ENCODE data around the gene VASP. TPM values are rescaled to one million over a fixed set of nuclear protein-coding genes. Genes with fewer than 3 reads are reported as not detected.

Gene VASP
- total RNA-seq, 1 experiment from 2014 or later: 144 TPM

- TF ChIP-seq HMGXB4 (CRISPR knock-in tag; IDR thresholded peaks at IDR 0.05): no peak
- peak; percentile 37; the same call in 1 of the 2 replicates for TF ChIP-seq FOXK1 (CRISPR knock-in tag; IDR thresholded peaks at IDR 0.05)
- TF ChIP-seq, protein P1, sequence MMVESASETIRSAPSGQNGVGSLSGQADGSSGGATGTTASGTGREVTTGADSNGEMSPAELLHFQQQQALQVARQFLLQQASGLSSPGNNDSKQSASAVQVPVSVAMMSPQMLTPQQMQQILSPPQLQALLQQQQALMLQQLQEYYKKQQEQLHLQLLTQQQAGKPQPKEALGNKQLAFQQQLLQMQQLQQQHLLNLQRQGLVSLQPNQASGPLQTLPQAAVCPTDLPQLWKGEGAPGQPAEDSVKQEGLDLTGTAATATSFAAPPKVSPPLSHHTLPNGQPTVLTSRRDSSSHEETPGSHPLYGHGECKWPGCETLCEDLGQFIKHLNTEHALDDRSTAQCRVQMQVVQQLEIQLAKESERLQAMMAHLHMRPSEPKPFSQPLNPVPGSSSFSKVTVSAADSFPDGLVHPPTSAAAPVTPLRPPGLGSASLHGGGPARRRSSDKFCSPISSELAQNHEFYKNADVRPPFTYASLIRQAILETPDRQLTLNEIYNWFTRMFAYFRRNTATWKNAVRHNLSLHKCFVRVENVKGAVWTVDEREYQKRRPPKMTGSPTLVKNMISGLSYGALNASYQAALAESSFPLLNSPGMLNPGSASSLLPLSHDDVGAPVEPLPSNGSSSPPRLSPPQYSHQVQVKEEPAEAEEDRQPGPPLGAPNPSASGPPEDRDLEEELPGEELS (CRISPR knock-in tag; IDR thresholded peaks at IDR 0.05): peak; percentile 48; the same call in 1 of the 2 replicates
- TF ChIP-seq CREM (CRISPR knock-in tag; IDR thresholded peaks at IDR 0.05): 0 out of 2 replicates have a peak, but pooled peaks have one; percentile 35
- TF ChIP-seq ZNF121 (CRISPR knock-in tag; IDR thresholded peaks at IDR 0.05): peak; percentile 66; the same call in 1 of the 2 replicates
- TF ChIP-seq ZNF281 (CRISPR knock-in tag; IDR thresholded peaks at IDR 0.05): peak; percentile 97
- TF ChIP-seq SP1 (CRISPR knock-in tag; conservative IDR thresholded peaks at IDR 0.05): peak; percentile 81
- TF ChIP-seq ATF6 (CRISPR knock-in tag; IDR thresholded peaks at IDR 0.05): no peak
- TF ChIP-seq ZNF423 (CRISPR knock-in tag; IDR thresholded peaks at IDR 0.05): no peak
These were observed 14.4 kb upstream of the VASP start (continued) for GRCh38 chr19:45492627-45493470.

DNA sequence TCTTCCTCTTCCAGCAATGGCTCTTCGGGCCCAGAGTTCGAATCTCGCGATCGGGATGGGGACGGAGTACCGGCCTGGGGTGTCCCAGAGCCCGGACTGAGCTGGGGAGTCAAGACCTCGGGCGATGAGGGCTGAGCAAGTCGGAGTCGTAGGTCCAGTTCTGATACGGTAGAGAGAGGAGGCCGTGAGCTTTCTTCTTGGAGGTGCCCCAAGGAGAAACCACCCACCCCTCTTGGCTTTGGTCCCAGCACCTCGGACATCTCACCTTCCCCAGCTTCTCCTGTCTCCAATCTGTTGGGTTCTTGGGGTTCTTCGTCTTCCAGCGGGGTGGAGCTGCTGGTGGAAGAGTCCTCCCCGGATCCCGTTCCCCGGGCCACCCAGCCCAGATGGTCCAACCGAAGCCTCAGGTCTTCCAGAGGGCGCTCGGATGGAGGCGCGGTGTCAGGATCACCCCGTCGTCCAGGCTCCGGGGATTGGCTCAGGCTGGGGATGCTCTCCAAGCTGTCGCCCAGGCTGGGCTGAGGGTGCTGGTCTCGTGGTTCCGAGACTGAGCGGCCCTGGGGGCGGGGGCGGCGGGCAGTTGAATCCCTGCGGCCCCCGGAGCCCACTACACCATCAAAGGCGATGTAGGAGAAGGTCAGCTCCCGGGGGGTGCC, 12.9 kb upstream of the VASP start:
- no peaks in the 10 kb centered on the region for H3K9me3 Mint-ChIP-seq
- H3K27me3 Mint-ChIP-seq (ENCODE audit: low read depth): peaks cover 29% of the 10 kb centered on the region
- DNase-seq (ENCODE audit: low spot score): no peak
- H3K36me3 Mint-ChIP-seq: peaks cover 3% of the 10 kb centered on the region; the same call in 1 of the 2 replicates
- ChIA-PET CTCF (interaction anchor here (0.5 to 9.1 kb wide), 4 partner anchors 9 to 556 kb away, joined by 3 to 145 read pairs (median 12); no protein-coding TSS in a partner anchor), POLR2A (no interaction called here)
- peak overlapping the region; percentile 33; the same call in 1 of the 2 replicates for H3K4me3 Mint-ChIP-seq
- peaks cover 31% of the 10 kb centered on the region for H3K4me1 Mint-ChIP-seq
- ATAC-seq: no peak
- H3K27ac Mint-ChIP-seq: no peak overlapping the region
- TF ChIP-seq TCF7 (CRISPR knock-in tag; IDR thresholded peaks at IDR 0.05; ENCODE audit: low read depth) (no peak), GABPB1 (CRISPR knock-in tag; IDR thresholded peaks at IDR 0.05) (no peak), ZNF281 (CRISPR knock-in tag; IDR thresholded peaks at IDR 0.05) (no peak), FOXJ3 (CRISPR knock-in tag; IDR thresholded peaks at IDR 0.05; ENCODE audit: borderline replicate concordance) (no peak), GRHL2 (CRISPR knock-in tag; IDR thresholded peaks at IDR 0.05; ENCODE audit: insufficient replicate concordance, severe bottlenecking) (no peak), FOXP1 (CRISPR knock-in tag; IDR thresholded peaks at IDR 0.05; ENCODE audit: borderline replicate concordance) (no peak), IRF2 (CRISPR knock-in tag; IDR thresholded peaks at IDR 0.05; ENCODE audit: borderline replicate concordance, low read depth) (no peak), ATF2 (CRISPR knock-in tag; IDR thresholded peaks at IDR 0.05; ENCODE audit: borderline replicate concordance, low read depth) (no peak)
- TF ChIP-seq, protein P2, sequence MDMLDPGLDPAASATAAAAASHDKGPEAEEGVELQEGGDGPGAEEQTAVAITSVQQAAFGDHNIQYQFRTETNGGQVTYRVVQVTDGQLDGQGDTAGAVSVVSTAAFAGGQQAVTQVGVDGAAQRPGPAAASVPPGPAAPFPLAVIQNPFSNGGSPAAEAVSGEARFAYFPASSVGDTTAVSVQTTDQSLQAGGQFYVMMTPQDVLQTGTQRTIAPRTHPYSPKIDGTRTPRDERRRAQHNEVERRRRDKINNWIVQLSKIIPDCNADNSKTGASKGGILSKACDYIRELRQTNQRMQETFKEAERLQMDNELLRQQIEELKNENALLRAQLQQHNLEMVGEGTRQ (CRISPR knock-in tag; IDR thresholded peaks at IDR 0.05): no peak
- TF ChIP-seq, protein P3, sequence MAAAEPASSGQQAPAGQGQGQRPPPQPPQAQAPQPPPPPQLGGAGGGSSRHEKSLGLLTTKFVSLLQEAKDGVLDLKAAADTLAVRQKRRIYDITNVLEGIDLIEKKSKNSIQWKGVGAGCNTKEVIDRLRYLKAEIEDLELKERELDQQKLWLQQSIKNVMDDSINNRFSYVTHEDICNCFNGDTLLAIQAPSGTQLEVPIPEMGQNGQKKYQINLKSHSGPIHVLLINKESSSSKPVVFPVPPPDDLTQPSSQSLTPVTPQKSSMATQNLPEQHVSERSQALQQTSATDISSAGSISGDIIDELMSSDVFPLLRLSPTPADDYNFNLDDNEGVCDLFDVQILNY (CRISPR knock-in tag; IDR thresholded peaks at IDR 0.05): no peak

Measured in WTC11 (cell line).